Neuronal stem cell (in vitro differentiated cells): ENCODE data around the gene GRAMD2A.
A peak's percentile ranks its signal among the peaks of the same experiment; 100 is the strongest.
"Not testable (repeated sequence)": the region's sequence is repeated elsewhere in the genome, so short reads cannot be mapped to it uniquely, and the experiment has no call there.

Experiments used
- DNase-seq: peaks from one replicate; pipeline ENCODE4 v3.0.0-alpha.2; 2013; ENCODE audit warnings: low spot score
- H2AFZ ChIP-seq: one replicate; pipeline ENCODE4 v1.6.1; 2013; ENCODE audit warnings: mild to moderate bottlenecking, low read length, inconsistent platforms
- H2AK5ac ChIP-seq: 2 replicates; pipeline ENCODE4 v1.6.1; 2013; ENCODE audit warnings: low read depth, mild to moderate bottlenecking, inconsistent platforms, low read length, moderate library complexity, mixed read lengths
- H2BK120ac ChIP-seq: 2 replicates; pipeline ENCODE4 v1.6.1; 2013; ENCODE audit warnings: low read depth, mild to moderate bottlenecking, inconsistent platforms, low read length, moderate library complexity, mixed read lengths
- H2BK12ac ChIP-seq: one replicate; pipeline ENCODE4 v1.6.1; 2013; ENCODE audit warnings: low read length, inconsistent platforms
- H2BK15ac ChIP-seq: 2 replicates; pipeline ENCODE4 v1.6.1; 2013; ENCODE audit warnings: mild to moderate bottlenecking, low read length, inconsistent platforms, mixed read lengths
- H2BK5ac ChIP-seq: one replicate; pipeline ENCODE4 v1.6.1; 2013; ENCODE audit warnings: inconsistent platforms, mild to moderate bottlenecking, low read length, moderate library complexity
- H3K14ac ChIP-seq: one replicate; pipeline ENCODE4 v1.6.1; 2013; ENCODE audit warnings: low read length, inconsistent platforms
- H3K18ac ChIP-seq: 2 replicates; pipeline ENCODE4 v1.6.1; 2013; ENCODE audit warnings: low read length, inconsistent platforms
- H3K23ac ChIP-seq: 2 replicates; pipeline ENCODE4 v1.6.1; 2013; ENCODE audit warnings: low read depth, mild to moderate bottlenecking, mixed read lengths, low read length, inconsistent platforms; ENCODE audit not compliant: poor library complexity
- H3K27ac ChIP-seq: replicated peaks from 3 replicates; pipeline ENCODE4 v1.5.1; 2013; ENCODE audit warnings: low read length, inconsistent platforms
- H3K27me3 ChIP-seq, 3 experiments: 2 replicates each; pipeline ENCODE4 v1.6.1; 2013; ENCODE audit warnings: low read length in 3 of 3, mild to moderate bottlenecking in 2 of 3, inconsistent platforms in 1 of 3, low read depth in 1 of 3, mixed read lengths in 1 of 3, moderate library complexity in 1 of 3; ENCODE audit not compliant: control insufficient read depth in 3 of 3, insufficient read depth in 3 of 3
- H3K36me3 ChIP-seq, 2 donors: replicated peaks in 1 of 2; 2 replicates each; pipeline ENCODE4 v1.6.1; 2013; ENCODE audit warnings: low read length in 2 of 2; ENCODE audit not compliant: control insufficient read depth in 2 of 2, insufficient read depth in 2 of 2
- H3K4ac ChIP-seq: 2 replicates; pipeline ENCODE4 v1.6.1; 2013; ENCODE audit warnings: inconsistent platforms, mild to moderate bottlenecking, low read length, moderate library complexity
- H3K4me1 ChIP-seq, 2 donors: 1 replicate in 1 of 2; 2 replicates in 1 of 2; pipeline ENCODE4 v1.6.1; 2013; ENCODE audit warnings: low read length in 2 of 2, low read depth in 1 of 2; ENCODE audit not compliant: control insufficient read depth in 2 of 2, insufficient read depth in 1 of 2
- H3K4me2 ChIP-seq: one replicate; pipeline ENCODE4 v1.6.1; 2013; ENCODE audit warnings: mild to moderate bottlenecking, low read length, inconsistent platforms; ENCODE audit not compliant: insufficient read depth, poor library complexity, severe bottlenecking
- H3K4me3 ChIP-seq, 2 donors: 2 replicates each; pipeline ENCODE4 v1.5.1; 2013; ENCODE audit warnings: low read length in 2 of 2, mild to moderate bottlenecking in 2 of 2, inconsistent platforms in 1 of 2, moderate library complexity in 1 of 2
- H3K79me1 ChIP-seq: one replicate; pipeline ENCODE4 v1.6.1; 2013; ENCODE audit warnings: low read depth, mild to moderate bottlenecking, inconsistent platforms, low read length, moderate library complexity
- H3K9ac ChIP-seq: one replicate; pipeline ENCODE4 v1.6.1; 2013; ENCODE audit warnings: mild to moderate bottlenecking, low read depth, low read length, inconsistent platforms; ENCODE audit not compliant: poor library complexity
- H3K9me3 ChIP-seq, 2 donors: replicated peaks in 1 of 2; 2 replicates each; pipeline versions ENCODE3 to v1.6.1; 2013; ENCODE audit warnings: low read length in 2 of 2, mild to moderate bottlenecking in 2 of 2, inconsistent platforms in 1 of 2, low read depth in 1 of 2, mixed read lengths in 1 of 2, moderate library complexity in 1 of 2; ENCODE audit not compliant: control insufficient read depth in 2 of 2, insufficient read depth in 1 of 2
- H4K8ac ChIP-seq: one replicate; pipeline ENCODE4 v1.6.1; 2013; ENCODE audit warnings: low read depth, mild to moderate bottlenecking, inconsistent platforms, low read length, moderate library complexity
- H4K91ac ChIP-seq: one replicate; pipeline ENCODE4 v1.6.1; 2013; ENCODE audit warnings: low read length, low read depth, mild to moderate bottlenecking, inconsistent platforms; ENCODE audit not compliant: poor library complexity
- WGBS, 2 donors: extraction: QIAGEN DNeasy Blood & Tissue Kit; methylation state at CpG; one replicate each; pipeline ENCODE4 v1.1.7; 2013; ENCODE audit warnings: missing lambda C conversion rate in 2 of 2, mixed read lengths in 1 of 2; ENCODE audit not compliant: insufficient read length in 2 of 2, insufficient replicate concordance in 1 of 2; ENCODE audit errors: extremely low coverage in 2 of 2; 5-methylcytosine and 5-hydroxymethylcytosine counted together

The GRAMD2A gene

GRCh38 chr15:72173401-72173800 lies 24.2 kb downstream of the GRAMD2A start:
- H2BK15ac ChIP-seq, result no peak overlapping the region
- H3K36me3 ChIP-seq, result no peaks in the 10 kb centered on the region
- H2AK5ac ChIP-seq, result no peak overlapping the region
- no peak overlapping the region for H3K27ac ChIP-seq
- H4K91ac ChIP-seq, result no peak overlapping the region
- no peak overlapping the region for H3K4me3 ChIP-seq
- peaks cover 0 to 4% of the 10 kb centered on the region in 2 donors for H3K4me1 ChIP-seq
- no peak overlapping the region for H3K14ac ChIP-seq
- no peaks in the 10 kb centered on the region for H3K79me1 ChIP-seq
- no peak overlapping the region for H3K18ac ChIP-seq
- no peak overlapping the region for H2BK120ac ChIP-seq
- no peak overlapping the region for H4K8ac ChIP-seq
- WGBS, 2 donors, result no CpG with 5 or more reads among the region's 6 CpGs
- H3K27me3 ChIP-seq, result peaks cover 0 to 39% (median 0%) of the 10 kb centered on the region in 3 experiments
- no peak overlapping the region for H2BK5ac ChIP-seq
- no peak overlapping the region for H2AFZ ChIP-seq
- H3K23ac ChIP-seq, result no peak overlapping the region
- no peak overlapping the region for H3K4me2 ChIP-seq
- DNase-seq, result no peak
- H2BK12ac ChIP-seq, result no peak overlapping the region
- H3K9ac ChIP-seq, result no peak overlapping the region
- no peak overlapping the region for H3K4ac ChIP-seq
- no peaks in the 10 kb centered on the region for H3K9me3 ChIP-seq

DNA sequence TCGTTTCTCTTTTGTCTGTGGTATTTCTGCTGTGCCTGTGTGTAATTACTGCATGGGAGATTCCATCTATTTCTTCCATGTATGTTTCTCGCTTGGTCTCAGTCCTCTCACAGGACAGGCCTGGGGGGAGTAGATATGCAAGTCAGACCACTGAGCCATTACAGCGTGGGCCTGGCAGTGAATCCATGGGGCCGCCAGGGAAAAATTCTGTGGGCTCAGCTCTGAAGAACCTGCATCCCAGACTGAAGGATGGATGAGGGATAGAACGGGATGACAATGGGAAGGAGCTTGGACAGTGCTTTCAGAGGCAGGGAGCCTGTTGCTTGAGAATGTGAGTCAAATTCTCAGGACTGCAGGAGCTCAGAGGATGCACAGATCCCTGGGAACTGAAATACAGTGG lies 24.8 kb downstream of the GRAMD2A start:
- WGBS, 2 donors, result no CpG with 5 or more reads among the region's 5 CpGs
- no peak for DNase-seq

DNA sequence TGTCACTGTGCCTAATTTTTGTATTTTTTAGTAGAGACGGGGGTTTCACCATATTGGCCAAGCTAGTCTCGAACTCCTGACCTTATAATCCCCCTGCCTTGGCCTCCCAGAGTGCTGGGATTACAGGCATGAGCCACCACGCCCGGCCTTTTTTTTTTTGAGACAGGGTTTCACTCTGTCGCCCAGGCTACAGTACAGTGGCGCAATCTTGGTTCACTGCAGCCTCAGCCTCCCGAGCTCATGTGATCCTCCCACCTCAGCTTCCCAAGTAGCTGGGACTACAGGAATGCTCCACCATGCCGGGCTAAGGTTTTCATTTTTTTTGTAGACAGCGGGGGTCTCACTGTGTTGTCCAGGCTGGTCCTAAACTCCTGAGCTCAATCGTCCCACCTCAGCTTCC lies 25.6 kb downstream of the GRAMD2A start:
- not testable (repeated sequence) for H3K23ac ChIP-seq, H3K79me1 ChIP-seq, H3K27ac ChIP-seq, H3K14ac ChIP-seq, H3K18ac ChIP-seq, H2BK5ac ChIP-seq, H2AK5ac ChIP-seq, H4K8ac ChIP-seq, H3K9me3 ChIP-seq, H2BK15ac ChIP-seq, H3K4me1 ChIP-seq, H3K9ac ChIP-seq, H4K91ac ChIP-seq, H3K4me3 ChIP-seq, H3K36me3 ChIP-seq, H2AFZ ChIP-seq, H3K4me2 ChIP-seq, H3K4ac ChIP-seq, H2BK120ac ChIP-seq, DNase-seq, H2BK12ac ChIP-seq
- no CpG with 5 or more reads among the region's 10 CpGs for WGBS, 2 donors
- peaks cover 0 to 30% (median 0%) of the 10 kb centered on the region in 3 experiments for H3K27me3 ChIP-seq

More for the DNA sequence above, 24.8 kb downstream of the GRAMD2A start:
- Histone ChIP-seq H3K4me2 (no peak overlapping the region), H4K8ac (no peak overlapping the region), H2AK5ac (no peak overlapping the region), H3K4me3 (no peak overlapping the region), H3K4ac (no peak overlapping the region), H2BK120ac (no peak overlapping the region), H3K4me1 (peaks cover 0 to 9% of the 10 kb centered on the region in 2 donors), H3K9ac (no peak overlapping the region), H3K27ac (no peak overlapping the region), H3K14ac (no peak overlapping the region), H3K9me3 (no peaks in the 10 kb centered on the region), H3K79me1 (no peaks in the 10 kb centered on the region), H2AFZ (no peak overlapping the region), H3K18ac (no peak overlapping the region), H2BK5ac (no peak overlapping the region), H3K23ac (no peak overlapping the region), H2BK12ac (no peak overlapping the region), H4K91ac (no peak overlapping the region), H2BK15ac (no peak overlapping the region), H3K27me3 (peaks cover 0 to 35% (median 0%) of the 10 kb centered on the region in 3 experiments), H3K36me3 (no peaks in the 10 kb centered on the region)

- Histone ChIP-seq H3K27ac (no peak overlapping the region), H4K91ac (no peak overlapping the region)
- no CpG with 5 or more reads among the region's 7 CpGs for WGBS, 2 donors
These were observed 26.9 kb downstream of the GRAMD2A start for GRCh38 chr15:72170691-72171090.

More at GRCh38 chr15:72170691-72171090, 26.9 kb downstream of the GRAMD2A start:
- peak overlapping the region; percentile 9 for H2AK5ac ChIP-seq
- no peak overlapping the region for H3K4ac ChIP-seq
- no peak for DNase-seq
- H3K4me1 ChIP-seq, result peaks cover 0 to 9% of the 10 kb centered on the region in 2 donors
- H3K9me3 ChIP-seq, result no peaks in the 10 kb centered on the region
- H2BK12ac ChIP-seq, result no peak overlapping the region
- H2BK15ac ChIP-seq, result peak overlapping the region; percentile 52
- no peak overlapping the region for H3K4me2 ChIP-seq
- no peak overlapping the region for H4K8ac ChIP-seq
- peak overlapping the region; percentile 13 for H3K9ac ChIP-seq
- no peak overlapping the region for H2AFZ ChIP-seq
- H3K23ac ChIP-seq, result peak overlapping the region; percentile 68
- H3K36me3 ChIP-seq, result no peaks in the 10 kb centered on the region
- no peak overlapping the region for H3K4me3 ChIP-seq
- H3K79me1 ChIP-seq, result no peaks in the 10 kb centered on the region
- H2BK120ac ChIP-seq, result no peak overlapping the region
- H3K14ac ChIP-seq, result no peak overlapping the region
- H3K27me3 ChIP-seq, result peaks cover 0 to 29% (median 0%) of the 10 kb centered on the region in 3 experiments
- H2BK5ac ChIP-seq, result no peak overlapping the region
- H3K18ac ChIP-seq, result peak overlapping the region; percentile 60
